NB4 (cell line): ENCODE measurements around the gene ADAM33.

ENCODE experiments used
- CTCF ChIP-seq: IDR thresholded peaks from one replicate; pipeline ENCODE4 v1.5.1; 2012; ENCODE audit warnings: low read depth, low read length
- MAX ChIP-seq: IDR thresholded peaks from 2 replicates; pipeline ENCODE4 v1.6.1; 2011; ENCODE audit warnings: low read depth, low read length
- POLR2A ChIP-seq: IDR thresholded peaks from 2 replicates; pipeline ENCODE4 v1.6.1; 2011; ENCODE audit warnings: mild to moderate bottlenecking; ENCODE audit not compliant: insufficient read length; ENCODE audit errors: extremely low read depth

GRCh38 chr20:3653921-3654320 is 27.9 kb downstream of the ADAM33 start:
- TF ChIP-seq CTCF (no peak), POLR2A (no peak), MAX (no peak)
